ENCODE measurements around the gene LRWD1. TPM values are rescaled to one million over a fixed set of nuclear protein-coding genes. Genes with fewer than 3 reads are reported as not detected.
"Not testable (repeated sequence)": the region's sequence is repeated elsewhere in the genome, so short reads cannot be mapped to it uniquely, and the experiment has no call there.

The LRWD1 gene
- total and polyA plus RNA-seq, 2 donors (not counting 1 experiment from before 2014, with no cell fraction given): 58.2 to 83.7 TPM

GRCh38 chr7:102473271-102473991 lies 8.6 kb downstream of the LRWD1 start:
- Mint-ChIP-seq H3K4me1 (no peaks in the 10 kb centered on the region), H3K9me3 (ENCODE audit: insufficient read depth) (no peaks in the 10 kb centered on the region), H3K27ac (no peak overlapping the region), H3K27me3 (no peaks in the 10 kb centered on the region), H3K4me3 (no peak overlapping the region)
- ATAC-seq (ENCODE audit: low read depth): no peak
- WGBS (ENCODE audit: insufficient coverage): 92% methylated on average over 16 of the region's 23 CpGs
- Histone ChIP-seq H3K9me3 (ENCODE audit: control extremely low read depth in 1 of 3, control insufficient read depth in 2 of 3, insufficient read depth in 1 of 3, low read length in 2 of 3) (no peaks in the 10 kb centered on the region), H4K20me1 (ENCODE audit: control insufficient read depth, insufficient read depth, low read length, poor library complexity, severe bottlenecking) (no peaks in the 10 kb centered on the region), H3K27ac (ENCODE audit: low read length in 2 of 2) (no peak overlapping the region), H3K4me2 (replicated peaks; ENCODE audit: low read depth, low read length, poor library complexity, severe bottlenecking) (no peak overlapping the region), H3K36me3 (replicated peaks in 1 of 2; ENCODE audit: control extremely low read depth in 1 of 2, control insufficient read depth in 1 of 2, extremely low read depth in 1 of 2, insufficient read depth in 2 of 2, low read length in 1 of 2) (peaks cover 0 to 36% of the 10 kb centered on the region in 2 experiments), H3K4me1 (ENCODE audit: control insufficient read depth in 2 of 2, insufficient read depth in 2 of 2, low read length in 2 of 2) (no peaks in the 10 kb centered on the region), H3K4me3 (ENCODE audit: control extremely low read depth in 1 of 5, extremely low read depth in 1 of 5, insufficient read depth in 1 of 5, low read depth in 2 of 5, low read length in 4 of 5) (no peak overlapping the region), H3K79me2 (ENCODE audit: control insufficient read depth, insufficient read depth, low read length) (peaks cover 5% of the 10 kb centered on the region), H3K9ac (ENCODE audit: low read length) (no peak overlapping the region), H3K27me3 (replicated peaks in 1 of 4; ENCODE audit: control extremely low read depth in 1 of 4, control insufficient read depth in 3 of 4, insufficient read depth in 4 of 4, low read length in 3 of 4) (no peaks in the 10 kb centered on the region), H2AFZ (ENCODE audit: insufficient read depth, low read depth, low read length, poor library complexity, severe bottlenecking) (no peak overlapping the region)
- no peak for TF ChIP-seq EZH2 (IDR thresholded peaks at IDR 0.05; ENCODE audit: borderline replicate concordance, insufficient read depth, low read depth, low read length, poor library complexity, severe bottlenecking)
- TF ChIP-seq, protein P1, sequence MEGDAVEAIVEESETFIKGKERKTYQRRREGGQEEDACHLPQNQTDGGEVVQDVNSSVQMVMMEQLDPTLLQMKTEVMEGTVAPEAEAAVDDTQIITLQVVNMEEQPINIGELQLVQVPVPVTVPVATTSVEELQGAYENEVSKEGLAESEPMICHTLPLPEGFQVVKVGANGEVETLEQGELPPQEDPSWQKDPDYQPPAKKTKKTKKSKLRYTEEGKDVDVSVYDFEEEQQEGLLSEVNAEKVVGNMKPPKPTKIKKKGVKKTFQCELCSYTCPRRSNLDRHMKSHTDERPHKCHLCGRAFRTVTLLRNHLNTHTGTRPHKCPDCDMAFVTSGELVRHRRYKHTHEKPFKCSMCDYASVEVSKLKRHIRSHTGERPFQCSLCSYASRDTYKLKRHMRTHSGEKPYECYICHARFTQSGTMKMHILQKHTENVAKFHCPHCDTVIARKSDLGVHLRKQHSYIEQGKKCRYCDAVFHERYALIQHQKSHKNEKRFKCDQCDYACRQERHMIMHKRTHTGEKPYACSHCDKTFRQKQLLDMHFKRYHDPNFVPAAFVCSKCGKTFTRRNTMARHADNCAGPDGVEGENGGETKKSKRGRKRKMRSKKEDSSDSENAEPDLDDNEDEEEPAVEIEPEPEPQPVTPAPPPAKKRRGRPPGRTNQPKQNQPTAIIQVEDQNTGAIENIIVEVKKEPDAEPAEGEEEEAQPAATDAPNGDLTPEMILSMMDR (IDR thresholded peaks at IDR 0.05): no peak
- no peak for DNase-seq
- intact Hi-C loops (cut with micrococcal nuclease): no loop called here
- POLR2A ChIA-PET: interaction anchor here (0.6 kb wide), 1 partner anchor 25 kb away, joined by 3 read pairs; no protein-coding TSS in a partner anchor
- CTCF ChIA-PET: interaction anchor here (1.5 kb wide), 1 partner anchor 10 kb away, joined by 3 read pairs; no protein-coding TSS in a partner anchor

DNA sequence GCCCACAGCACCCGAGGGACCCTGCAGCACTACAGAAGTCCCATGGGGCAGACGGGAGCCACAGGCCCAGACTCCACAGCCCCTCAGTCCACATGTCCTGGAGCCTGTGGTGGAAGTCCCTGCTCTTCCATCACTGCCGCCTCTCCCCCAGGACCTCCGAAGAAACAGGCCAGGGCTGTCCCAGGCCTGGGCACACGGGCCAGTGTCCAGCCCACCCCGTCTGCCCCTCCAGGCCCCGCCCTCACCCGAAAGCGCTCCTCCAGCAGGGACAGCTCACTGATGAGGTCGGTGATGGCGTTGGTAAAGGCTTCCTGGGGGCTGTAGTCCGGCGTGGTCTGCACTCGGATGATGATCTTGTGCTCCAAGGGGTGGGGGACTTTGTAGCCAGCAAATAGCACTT lies 9.3 kb downstream of the LRWD1 start:
- H3K27me3 ChIP-seq (replicated peaks in 1 of 4; ENCODE audit: control extremely low read depth in 1 of 4, control insufficient read depth in 3 of 4, insufficient read depth in 4 of 4, low read length in 3 of 4); CTCF ChIA-PET; H3K4me1 Mint-ChIP-seq; H3K9me3 ChIP-seq (ENCODE audit: control extremely low read depth in 1 of 3, control insufficient read depth in 2 of 3, insufficient read depth in 1 of 3, low read length in 2 of 3); H3K4me3 ChIP-seq (ENCODE audit: control extremely low read depth in 1 of 5, extremely low read depth in 1 of 5, insufficient read depth in 1 of 5, low read depth in 2 of 5, low read length in 4 of 5); POLR2A ChIA-PET; H3K4me1 ChIP-seq (ENCODE audit: control insufficient read depth in 2 of 2, insufficient read depth in 2 of 2, low read length in 2 of 2); H3K9me3 Mint-ChIP-seq (ENCODE audit: insufficient read depth); H3K27me3 Mint-ChIP-seq; ATAC-seq (ENCODE audit: low read depth); H3K4me2 ChIP-seq (replicated peaks; ENCODE audit: low read depth, low read length, poor library complexity, severe bottlenecking); H4K20me1 ChIP-seq (ENCODE audit: control insufficient read depth, insufficient read depth, low read length, poor library complexity, severe bottlenecking); H3K27ac ChIP-seq (ENCODE audit: low read length in 2 of 2); H3K9ac ChIP-seq (ENCODE audit: low read length); H3K79me2 ChIP-seq (ENCODE audit: control insufficient read depth, insufficient read depth, low read length); DNase-seq; H2AFZ ChIP-seq (ENCODE audit: insufficient read depth, low read depth, low read length, poor library complexity, severe bottlenecking); H3K4me3 Mint-ChIP-seq; H3K27ac Mint-ChIP-seq; intact Hi-C loops (cut with micrococcal nuclease): not testable (repeated sequence)
- peaks cover 0 to 35% of the 10 kb centered on the region in 2 experiments for H3K36me3 ChIP-seq (replicated peaks in 1 of 2; ENCODE audit: control extremely low read depth in 1 of 2, control insufficient read depth in 1 of 2, extremely low read depth in 1 of 2, insufficient read depth in 2 of 2, low read length in 1 of 2)
- WGBS (ENCODE audit: insufficient coverage): no CpG with 5 or more reads among the region's 14 CpGs

- H3K79me2 ChIP-seq (ENCODE audit: control insufficient read depth, insufficient read depth, low read length); intact Hi-C loops (cut with micrococcal nuclease); H3K4me2 ChIP-seq (replicated peaks; ENCODE audit: low read depth, low read length, poor library complexity, severe bottlenecking); H3K9ac ChIP-seq (ENCODE audit: low read length); H3K27ac ChIP-seq (ENCODE audit: low read length in 2 of 2); ATAC-seq (ENCODE audit: low read depth); H3K4me3 Mint-ChIP-seq; H3K4me3 ChIP-seq (ENCODE audit: control extremely low read depth in 1 of 5, extremely low read depth in 1 of 5, insufficient read depth in 1 of 5, low read depth in 2 of 5, low read length in 4 of 5); DNase-seq; CTCF ChIA-PET; H3K9me3 Mint-ChIP-seq (ENCODE audit: insufficient read depth); H3K4me1 Mint-ChIP-seq; H3K27me3 ChIP-seq (replicated peaks in 1 of 4; ENCODE audit: control extremely low read depth in 1 of 4, control insufficient read depth in 3 of 4, insufficient read depth in 4 of 4, low read length in 3 of 4); H4K20me1 ChIP-seq (ENCODE audit: control insufficient read depth, insufficient read depth, low read length, poor library complexity, severe bottlenecking); H3K4me1 ChIP-seq (ENCODE audit: control insufficient read depth in 2 of 2, insufficient read depth in 2 of 2, low read length in 2 of 2); H3K27me3 Mint-ChIP-seq; POLR2A ChIA-PET; H3K9me3 ChIP-seq (ENCODE audit: control extremely low read depth in 1 of 3, control insufficient read depth in 2 of 3, insufficient read depth in 1 of 3, low read length in 2 of 3); H2AFZ ChIP-seq (ENCODE audit: insufficient read depth, low read depth, low read length, poor library complexity, severe bottlenecking); H3K27ac Mint-ChIP-seq: not testable (repeated sequence)
- WGBS (ENCODE audit: insufficient coverage): no CpG with 5 or more reads among the region's 19 CpGs
- peaks cover 0 to 33% of the 10 kb centered on the region in 2 experiments for H3K36me3 ChIP-seq (replicated peaks in 1 of 2; ENCODE audit: control extremely low read depth in 1 of 2, control insufficient read depth in 1 of 2, extremely low read depth in 1 of 2, insufficient read depth in 2 of 2, low read length in 1 of 2)
These were observed 10.1 kb downstream of the LRWD1 start for GRCh38 chr7:102474736-102475435.

Measured in B cell (primary cell).